ENCODE measurements around the gene PSKH1. TPM values are rescaled to one million over a fixed set of nuclear protein-coding genes. Genes with fewer than 3 reads are reported as not detected.
"Not testable (repeated sequence)": the region's sequence is repeated elsewhere in the genome, so short reads cannot be mapped to it uniquely, and the experiment has no call there.

The PSKH1 gene
- total RNA-seq, 1 donor from 2014 or later: 24.7 TPM

DNA sequence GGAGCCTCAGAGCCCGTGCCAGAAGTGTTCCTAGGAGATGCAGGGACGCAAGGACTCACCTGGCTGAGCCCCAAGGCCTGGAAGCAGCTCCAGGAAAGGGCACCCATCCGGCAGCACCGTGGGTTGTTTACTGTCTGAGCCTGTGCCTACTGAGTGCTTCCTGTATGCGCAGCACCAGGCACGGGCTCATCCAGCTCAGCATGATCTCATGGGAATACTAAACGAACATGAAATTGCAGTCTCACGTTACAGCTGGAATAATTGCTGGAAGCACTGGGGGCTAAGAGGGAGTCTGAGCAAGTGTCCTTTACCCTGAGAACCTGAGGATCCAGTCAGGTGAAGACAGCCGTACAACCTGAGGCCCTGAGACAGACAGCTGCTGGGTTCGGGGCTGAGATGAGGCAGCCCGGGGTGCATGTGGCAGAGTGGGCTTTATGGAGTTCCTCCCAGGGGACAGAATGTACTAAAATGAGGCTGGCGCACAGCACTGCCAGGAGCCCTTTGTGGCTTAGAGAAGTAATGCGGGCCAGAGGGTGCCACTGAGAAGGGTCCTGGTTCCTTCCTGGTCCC, 33.2 kb downstream of the PSKH1 start:
- peak; percentile 81 for DNase-seq

DNA sequence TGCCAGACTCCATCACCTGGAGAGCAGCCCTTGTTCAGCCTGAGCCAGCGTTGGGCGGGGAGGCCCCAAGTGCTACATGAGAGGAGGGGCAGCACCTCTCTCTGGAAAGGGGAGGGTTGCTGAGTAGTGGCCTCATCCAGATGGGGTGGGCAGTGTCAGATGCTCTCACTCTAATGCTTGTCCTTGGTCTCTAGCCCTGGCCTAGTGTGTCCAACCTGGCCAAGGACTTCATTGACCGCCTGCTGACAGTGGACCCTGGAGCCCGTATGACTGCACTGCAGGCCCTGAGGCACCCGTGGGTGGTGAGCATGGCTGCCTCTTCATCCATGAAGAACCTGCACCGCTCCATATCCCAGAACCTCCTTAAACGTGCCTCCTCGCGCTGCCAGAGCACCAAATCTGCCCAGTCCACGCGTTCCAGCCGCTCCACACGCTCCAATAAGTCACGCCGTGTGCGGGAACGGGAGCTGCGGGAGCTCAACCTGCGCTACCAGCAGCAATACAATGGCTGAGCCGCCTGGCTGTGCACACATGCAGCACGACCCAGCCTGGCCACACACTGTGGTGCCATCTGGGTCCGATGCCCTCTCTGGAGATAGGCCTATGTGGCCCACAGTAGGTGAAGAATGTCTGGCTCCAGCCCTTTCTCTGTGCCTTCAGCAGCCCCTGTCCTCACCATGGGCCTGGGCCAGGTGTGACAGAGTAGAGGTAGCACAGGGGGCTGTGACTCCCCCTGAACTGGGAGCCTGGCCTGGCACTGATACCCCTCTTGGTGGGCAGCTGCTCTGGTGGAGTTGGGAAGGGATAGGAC, 34.3 kb downstream of the PSKH1 start:
- no peak for DNase-seq

DNA sequence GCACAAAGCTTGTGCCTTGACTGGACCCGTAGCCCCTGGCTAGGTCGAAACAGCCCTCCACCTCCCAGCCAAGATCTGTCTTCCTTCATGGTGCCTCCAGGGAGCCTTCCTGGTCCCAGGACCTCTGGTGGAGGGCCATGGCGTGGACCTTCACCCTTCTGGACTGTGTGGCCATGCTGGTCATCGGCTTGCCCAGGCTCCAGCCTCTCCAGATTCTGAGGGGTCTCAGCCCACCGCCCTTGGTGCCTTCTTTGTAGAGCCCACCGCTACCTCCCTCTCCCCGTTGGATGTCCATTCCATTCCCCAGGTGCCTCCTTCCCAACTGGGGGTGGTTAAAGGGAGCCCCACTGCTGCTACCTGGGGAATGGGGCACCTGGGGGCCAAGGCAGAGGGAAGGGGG, 35.1 kb downstream of the PSKH1 start:
- no peak for DNase-seq

DNA sequence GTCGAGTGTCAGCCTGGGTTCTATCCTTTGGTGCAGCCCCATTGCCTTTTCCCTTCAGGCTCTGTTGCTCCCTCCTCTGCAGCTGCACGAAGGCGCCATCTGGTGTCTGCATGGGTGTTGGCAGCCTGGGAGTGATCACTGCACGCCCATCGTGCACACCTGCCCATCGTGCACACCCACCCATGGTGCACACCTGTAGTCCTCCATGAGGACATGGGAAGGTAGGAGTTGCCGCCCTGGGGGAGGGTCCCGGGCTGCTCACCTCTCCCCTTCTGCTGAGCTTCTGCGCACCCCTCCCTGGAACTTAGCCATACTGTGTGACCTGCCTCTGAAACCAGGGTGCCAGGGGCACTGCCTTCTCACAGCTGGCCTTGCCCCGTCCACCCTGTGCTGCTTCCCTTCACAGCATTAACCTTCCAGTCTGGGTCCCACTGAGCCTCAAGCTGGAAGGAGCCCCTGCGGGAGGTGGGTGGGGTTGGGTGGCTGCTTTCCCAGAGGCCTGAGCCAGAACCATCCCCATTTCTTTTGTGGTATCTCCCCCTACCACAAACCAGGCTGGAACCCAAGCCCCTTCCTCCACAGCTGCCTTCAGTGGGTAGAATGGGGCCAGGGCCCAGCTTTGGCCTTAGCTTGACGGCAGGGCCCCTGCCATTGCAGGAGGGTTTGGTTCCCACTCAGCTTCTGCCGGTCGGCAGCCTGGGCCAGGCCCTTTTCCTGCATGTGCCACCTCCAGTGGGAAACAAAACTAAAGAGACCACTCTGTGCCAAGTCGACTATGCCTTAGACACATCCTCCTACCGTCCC, 35.7 kb downstream of the PSKH1 start:
- DNase-seq: peak; percentile 81

DNA sequence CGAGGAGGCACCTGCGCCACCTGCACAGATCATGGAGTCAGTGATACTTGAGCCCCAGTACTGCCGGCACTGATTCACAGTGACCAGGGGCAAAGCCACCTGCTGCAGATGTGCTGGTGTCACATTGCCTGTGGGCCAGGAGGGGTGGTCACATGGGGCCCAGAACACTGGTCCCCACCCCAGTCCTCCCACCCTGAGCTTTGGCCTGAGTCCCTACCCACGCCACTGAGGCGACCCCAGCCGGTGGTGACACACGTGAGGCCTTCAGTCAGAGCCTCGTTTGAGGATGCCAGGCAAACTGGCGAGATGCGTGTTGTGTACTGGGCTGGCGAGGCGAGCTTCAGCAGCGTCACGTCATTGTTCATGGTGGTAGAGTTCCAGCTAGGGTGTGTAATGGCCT, 37.1 kb downstream of the PSKH1 start:
- no peak for DNase-seq

DNA sequence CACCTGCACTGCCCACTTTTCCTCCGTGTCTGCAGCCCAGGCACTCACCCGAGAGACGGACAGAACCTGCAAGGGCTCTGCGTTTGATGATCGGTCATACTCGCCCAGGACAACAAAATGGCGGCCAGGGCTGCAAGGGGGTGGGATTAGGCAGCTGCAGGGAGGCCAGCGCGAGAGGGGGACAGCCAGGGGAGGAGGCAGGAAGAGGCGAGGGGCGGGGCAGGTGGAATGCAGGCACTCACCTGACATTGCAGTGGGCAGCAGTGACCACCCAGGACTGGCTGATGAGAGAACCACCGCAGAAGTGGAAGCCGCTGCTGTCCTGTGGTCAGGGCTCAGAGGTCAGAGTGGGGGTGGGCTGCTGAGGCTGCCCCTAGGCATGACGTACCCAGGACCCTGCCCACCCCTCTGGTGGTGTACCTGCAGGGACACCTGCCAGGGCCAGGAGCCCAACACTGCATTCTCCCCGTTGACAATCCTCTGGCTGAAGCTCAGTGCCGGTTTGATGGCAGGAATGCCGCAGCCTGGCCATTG, 37.7 kb downstream of the PSKH1 start:
- DNase-seq: no peak

DNA sequence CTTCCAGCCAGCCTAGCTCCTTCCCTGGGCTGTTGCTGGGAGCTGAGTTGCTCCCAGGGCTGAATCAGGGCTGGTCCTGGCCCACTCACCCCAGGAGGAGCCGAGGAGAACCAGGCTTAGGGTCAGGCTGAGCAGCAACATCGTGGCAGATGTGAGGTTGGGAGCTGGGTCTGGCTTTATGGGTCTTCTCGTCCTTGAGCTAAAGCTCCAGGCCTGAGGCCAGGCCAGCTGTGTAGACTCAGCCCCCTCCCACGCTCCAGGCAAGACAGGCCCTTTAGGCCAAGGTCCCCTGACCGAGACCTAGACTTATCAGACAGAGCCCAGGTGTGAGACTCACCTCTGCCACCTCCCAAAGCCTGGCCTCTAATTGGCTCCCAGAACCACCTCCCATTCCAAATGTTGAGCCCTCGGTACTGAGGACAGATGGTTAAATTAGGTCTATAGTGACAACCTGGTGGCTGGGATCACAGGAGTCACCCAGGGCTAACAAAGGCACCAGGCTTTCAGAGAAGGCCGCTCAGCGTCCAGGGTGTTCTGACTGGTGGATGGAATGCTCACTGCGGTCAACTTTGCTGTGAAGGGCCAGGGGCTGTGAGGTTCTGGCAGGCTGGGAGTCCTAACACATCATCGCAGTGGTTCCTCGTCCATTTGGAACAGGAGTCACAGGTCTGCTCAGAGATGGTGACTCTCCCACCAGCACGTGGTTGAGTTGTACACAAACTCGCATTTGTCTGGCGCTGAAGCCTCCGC, 38.8 kb downstream of the PSKH1 start, which contains the start of gene CTRL:
TSS of gene CTRL (minus strand) at position 151 of the 750 bp plus-strand sequence. CDS start at position 141, 10 bp downstream.
- no peak for DNase-seq

DNA sequence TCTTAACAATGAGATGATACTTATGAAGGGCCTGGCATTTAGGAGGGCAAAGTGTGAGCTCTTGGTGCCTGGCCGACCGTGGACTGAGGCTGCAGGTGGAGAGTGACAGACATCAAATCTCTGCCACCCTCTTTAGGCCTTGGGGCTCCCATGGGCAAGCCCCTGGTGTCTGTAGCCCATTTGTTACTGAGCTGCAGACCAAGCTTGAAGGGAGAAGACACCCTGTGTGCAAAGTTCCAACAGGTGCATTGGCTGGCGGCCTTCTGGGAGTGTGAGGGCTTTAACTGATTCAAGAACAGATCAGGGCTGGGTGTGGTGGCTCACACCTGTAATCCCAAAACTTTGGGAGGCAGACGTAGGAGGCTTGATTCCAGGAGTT, 39.4 kb downstream of the PSKH1 start:
- no peak for DNase-seq

DNA sequence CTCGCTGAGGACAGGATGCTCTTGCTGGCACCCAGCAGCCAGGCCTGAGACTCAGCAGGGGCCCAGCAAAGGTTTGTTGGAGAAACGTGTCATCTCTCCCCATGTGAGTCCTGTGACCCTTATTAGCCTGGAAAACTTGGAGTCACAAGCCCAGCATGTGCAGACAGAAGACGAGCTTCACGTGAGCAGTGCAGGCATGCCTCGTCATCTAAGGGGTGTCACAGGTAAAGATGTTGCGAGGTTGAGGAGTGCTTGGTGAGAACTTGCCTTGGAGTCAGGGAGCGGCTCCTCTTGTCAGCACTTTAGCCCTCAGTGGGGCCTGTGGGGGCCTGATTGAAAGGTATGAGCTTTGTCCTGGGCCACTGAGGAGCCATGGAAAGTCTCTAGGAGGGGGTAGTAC, 40.8 kb downstream of the PSKH1 start:
- DNase-seq: no peak

DNA sequence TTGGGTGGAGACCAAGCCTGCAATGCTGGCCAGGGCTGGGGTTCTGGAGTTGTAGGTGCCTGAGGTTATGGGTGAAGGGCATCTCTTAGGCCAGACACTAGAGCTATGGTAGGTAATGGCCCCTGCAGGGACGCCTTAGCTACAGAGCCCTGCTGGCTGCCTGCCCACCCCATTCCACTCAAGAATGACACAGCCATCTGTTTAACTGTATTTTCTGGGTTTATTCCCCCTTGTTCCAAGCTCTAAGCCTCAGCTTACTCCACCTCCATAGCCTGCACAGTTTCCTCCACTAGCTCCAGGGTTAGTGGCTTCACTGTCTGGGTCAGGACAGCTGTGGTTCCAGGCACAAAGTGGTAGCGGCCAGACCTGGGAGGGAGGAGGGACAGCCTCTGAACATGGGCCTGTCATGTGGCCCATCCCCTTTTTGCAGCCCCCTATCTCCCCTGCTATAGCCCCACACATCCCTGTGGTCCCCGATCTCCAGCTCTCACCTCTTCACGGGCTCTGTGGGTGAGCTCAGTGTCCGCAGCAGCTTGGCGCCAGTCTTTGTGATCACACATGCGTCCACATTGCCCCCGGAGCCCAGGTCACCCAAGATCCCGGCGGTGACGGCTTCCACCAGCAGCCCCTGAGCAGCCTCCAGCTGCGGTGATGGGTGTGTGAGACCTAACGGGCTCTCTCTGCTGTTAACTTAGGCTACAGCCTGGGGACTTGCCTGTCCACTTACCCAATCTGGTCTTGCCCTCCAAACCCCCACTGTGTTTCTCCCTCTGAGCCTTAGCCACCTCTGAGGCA, 41.4 kb downstream of the PSKH1 start:
- no peak for DNase-seq

DNA sequence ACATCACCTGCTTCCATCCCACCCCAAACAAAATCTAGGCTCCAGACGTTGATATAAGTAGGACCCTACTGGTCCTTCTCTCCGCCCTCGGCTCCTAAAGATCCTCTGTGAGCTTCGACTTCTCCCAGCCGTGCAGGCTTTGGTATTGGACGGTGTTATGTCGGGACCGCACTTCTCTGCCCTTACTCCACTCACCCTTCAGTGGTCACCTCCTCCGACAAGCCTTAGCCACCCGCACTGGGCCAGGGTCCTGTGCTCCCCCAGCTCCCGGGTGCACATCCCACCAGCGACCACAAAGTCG, 42.0 kb downstream of the PSKH1 start:
- DNase-seq: no peak

DNA sequence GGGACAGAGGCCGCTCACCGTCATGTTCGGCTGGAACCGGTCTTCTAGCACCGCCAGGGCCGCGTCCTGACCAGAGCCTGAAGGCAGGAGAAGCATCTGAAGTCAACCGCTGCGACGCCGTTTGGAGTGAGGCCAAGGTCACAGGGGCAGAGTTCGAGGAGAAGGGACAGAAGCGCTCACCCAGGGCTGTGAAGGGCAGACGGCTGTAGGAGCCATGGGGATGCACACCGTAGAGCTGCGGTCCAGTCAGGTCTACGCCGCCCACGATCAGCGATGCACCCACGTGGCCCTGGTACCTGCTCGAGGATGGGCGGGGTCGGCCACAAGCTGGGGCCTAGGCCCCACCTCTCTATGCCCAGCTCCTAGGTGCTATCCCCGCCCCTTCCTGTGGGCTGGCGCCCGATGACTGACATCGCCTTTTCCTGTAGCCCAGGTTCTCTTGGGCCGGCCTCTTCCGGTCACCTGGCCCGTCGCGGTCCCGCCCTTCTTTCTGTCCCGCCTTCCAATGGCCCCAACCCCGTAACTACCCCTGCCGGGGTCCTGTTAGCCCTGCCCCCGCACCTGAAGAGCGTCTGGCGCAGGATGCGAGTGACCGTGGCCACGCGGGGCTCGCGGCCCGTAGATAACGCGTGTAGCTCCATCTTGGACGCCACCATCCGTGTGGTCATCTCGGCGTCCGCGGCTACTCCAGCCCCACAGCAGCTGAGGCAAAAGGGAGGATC, 42.5 kb downstream of the PSKH1 start:
- DNase-seq: peak; percentile 93

DNA sequence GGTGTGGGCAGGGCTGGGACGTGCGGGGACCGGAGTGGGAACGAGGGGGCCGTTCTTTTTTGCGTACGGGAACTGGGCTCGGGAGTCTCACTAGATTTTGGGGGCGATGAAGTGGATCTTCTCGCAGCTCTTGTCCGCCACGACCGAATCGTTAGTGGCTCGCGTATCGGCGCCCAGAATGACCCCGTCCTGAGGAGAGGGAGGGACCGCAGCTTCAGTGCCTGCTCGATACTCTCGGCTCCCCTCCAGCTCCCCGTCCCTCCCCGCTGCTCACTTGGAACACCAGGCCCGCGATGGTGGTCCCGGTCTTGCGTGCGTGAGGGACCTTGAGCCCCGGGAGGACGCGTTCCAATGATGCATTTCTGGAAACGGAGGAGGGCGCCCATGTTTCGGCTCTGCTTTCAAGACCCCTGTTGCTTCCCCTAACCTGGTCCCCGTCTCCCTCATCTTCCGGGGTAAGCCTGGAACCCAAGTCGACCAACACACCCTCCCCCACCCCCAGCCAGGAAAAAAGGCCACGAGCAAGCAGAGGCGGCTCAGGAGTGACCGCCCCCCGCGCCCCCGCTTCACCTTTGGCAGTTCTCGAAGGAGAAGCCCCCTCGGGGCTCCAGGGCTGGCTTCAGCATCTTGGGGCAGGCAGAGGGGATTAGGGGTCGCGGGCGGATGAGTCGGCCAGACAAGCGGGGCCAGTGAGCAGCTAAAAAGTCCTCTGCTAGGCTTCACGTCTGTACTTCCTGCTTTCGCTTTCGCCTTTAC, 43.2 kb downstream of the PSKH1 start, which contains the start of gene PSMB10:
TSS of gene PSMB10 (minus strand) at position 727 of the 756 bp plus-strand sequence. CDS start at position 626, 101 bp downstream.
- DNase-seq: peak; percentile 68

DNA sequence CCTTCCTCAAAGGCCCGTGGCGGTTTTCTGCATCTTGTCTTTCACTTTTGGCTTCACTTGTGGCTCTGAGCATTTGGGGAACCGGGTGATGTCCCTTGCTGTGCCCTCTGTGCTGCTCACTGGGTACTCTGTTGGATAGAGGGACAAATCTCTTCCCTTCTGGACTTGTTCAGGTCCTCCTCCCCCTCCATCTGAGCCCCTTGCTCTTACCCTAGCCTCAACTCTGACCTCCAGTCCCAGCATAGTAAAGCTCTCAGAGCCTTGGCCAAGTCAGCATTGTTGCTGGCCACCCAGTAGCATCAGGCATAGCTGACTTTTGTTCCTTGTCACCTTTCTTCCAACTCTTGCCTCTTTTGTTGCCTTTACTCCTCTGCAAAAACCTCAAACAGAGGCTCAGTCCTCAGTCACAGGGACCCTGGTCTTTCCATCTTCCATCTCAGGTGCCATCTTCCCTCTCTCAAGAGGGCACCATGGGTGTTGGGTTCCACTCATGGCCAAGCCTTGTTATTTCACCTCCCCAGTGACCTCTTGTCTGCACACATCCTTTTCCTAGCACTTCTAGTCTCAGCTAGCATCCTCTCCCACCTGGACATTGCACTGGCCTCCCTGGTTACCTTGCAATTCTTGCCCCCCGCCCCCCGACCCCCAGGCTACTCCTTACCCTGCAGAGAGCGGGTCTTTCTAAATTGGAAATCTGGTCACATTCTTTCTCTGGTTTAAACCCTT, 44.0 kb downstream of the PSKH1 start:
- no peak for DNase-seq

DNA sequence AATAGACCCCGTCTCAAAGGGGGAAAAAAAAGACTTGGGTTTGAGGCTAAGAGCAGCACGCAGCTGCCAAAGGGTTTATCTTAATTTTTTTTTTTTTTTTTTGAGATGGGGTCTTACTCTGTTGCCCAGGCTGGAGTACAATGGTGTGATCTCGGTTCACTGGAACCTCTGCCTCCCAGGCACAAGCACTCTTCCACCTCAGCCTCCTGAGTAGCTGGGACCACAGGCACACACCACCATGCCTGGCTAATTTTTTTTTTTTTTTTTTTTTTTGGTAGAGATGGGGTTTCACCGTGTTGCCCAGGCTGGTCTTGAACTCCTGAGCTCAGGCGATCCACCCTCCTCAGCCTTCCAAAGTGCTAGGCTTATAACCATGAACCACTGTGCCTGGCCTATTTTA, 44.7 kb downstream of the PSKH1 start:
- DNase-seq: not testable (repeated sequence)

DNA sequence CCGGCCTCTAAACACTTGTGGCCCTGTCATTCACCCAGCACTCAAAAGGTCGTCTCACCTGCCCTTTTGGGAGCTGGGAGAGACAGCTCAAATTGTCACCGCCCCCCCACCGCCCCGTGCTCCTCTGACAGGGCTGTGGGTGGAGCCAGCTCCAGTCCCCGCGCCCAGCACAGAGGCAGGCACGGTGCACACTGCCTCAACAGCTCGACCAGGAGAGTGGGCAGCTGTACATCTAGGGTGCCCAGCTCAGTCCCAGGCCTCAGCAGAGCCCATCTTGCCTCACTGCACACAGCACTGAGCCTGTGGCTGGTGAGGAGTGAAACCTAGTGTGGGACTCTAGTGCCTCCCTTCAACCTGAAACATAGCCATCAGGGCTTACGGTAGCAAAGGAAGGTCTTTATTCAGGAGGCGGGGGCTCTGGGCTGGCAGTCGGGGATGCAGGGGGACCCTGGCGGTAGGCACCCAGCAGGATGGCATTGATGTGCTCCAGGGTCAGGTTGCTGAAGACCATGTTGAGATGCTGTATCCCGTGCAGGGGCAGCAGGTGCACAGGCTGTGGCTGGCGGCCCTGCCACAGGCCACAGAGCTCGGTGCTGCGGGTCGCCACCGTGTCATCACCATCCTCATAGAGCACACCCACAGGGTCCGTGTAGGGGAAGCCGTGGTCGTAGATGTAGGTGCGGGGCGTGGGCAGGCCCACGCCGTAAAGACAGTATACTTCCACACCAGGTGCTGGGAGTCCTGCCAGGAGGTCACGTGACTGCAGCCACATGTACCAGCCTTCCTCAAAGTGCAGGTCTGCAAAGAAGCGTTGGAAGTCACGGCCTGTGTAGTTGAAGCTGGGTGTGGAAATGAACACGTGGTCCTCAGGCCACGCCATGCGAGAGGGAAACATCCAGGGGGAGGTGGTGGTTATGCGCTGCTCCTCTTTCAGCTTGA, 46.7 kb downstream of the PSKH1 start:
- DNase-seq: no peak

DNA sequence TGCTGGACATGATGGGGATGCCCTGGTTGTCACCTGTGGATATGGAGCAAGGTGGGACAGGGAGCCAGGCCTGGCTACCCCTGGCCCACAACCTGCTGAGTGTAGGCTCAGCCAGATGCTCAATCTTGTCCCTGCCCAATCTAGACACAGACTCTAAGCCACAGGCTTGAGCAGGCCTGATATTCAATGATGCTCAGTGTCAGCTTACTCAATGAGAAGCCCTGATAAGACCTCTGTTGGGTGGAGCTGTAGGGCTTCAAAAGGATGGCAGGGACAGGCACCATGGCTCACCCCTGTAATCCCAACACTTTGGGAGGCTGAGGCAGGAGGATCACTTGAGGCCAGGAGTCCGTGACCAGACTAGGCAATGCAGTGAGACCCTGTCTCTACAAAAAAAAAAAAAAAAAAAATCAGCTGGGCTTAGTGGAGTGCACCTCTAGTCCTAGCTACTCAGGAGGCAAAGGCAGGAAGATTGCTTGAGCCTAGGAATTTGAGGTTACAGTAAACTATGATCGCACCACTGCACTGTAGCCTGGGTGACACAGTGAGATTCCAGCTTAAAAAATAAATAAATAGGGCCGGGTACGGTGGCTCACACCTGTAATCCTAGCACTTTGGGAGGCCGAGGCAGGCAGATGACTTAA, 47.5 kb downstream of the PSKH1 start:
- DNase-seq: no peak
